ENCODE data around the gene KDSR.

DNA sequence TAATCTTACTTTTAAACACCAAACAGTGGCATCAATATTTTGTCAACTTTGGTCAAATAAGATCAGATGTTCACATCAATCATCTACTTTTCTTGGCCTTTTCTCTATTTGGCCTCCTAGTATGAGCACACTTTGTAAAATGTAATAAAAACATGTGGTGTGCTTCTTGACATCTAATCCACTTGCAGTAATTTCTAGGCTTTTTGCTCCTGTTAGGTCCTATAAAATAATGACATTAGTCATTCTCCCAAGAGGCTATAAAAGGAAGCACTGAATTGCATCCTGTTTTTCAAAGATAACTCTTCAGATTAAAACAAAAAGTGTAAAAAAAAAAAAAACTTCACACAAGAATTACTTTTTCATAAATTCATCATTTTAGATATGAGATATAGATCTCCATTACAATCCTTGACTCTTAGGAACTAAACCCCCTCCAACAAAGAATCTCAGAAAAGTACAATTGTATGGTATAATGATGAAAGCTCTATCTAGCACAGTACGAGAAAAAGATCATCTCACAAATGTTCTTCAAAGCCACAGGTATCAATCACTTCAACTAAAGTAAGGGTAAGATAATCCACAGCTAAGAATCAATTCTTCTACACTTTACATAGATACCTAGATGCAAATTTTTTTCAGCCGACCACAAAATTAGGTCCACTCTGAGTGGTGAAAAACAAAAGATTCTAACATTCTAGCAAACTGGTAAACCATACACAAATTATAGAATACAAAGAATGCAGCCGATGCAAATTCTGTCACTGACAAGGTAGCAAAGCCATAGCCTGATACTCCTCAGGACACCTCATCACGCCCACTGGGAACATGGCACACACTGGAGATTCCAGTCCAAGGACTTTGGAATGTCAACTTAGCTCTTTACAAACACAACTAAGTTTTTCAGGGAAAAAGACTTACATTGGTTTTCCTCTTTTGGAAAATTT, 50.1 kb downstream of the KDSR start:
- TF ChIP-seq POLR2A (IDR thresholded peaks at IDR 0.05), result no peak
- TF ChIP-seq, protein P1, sequence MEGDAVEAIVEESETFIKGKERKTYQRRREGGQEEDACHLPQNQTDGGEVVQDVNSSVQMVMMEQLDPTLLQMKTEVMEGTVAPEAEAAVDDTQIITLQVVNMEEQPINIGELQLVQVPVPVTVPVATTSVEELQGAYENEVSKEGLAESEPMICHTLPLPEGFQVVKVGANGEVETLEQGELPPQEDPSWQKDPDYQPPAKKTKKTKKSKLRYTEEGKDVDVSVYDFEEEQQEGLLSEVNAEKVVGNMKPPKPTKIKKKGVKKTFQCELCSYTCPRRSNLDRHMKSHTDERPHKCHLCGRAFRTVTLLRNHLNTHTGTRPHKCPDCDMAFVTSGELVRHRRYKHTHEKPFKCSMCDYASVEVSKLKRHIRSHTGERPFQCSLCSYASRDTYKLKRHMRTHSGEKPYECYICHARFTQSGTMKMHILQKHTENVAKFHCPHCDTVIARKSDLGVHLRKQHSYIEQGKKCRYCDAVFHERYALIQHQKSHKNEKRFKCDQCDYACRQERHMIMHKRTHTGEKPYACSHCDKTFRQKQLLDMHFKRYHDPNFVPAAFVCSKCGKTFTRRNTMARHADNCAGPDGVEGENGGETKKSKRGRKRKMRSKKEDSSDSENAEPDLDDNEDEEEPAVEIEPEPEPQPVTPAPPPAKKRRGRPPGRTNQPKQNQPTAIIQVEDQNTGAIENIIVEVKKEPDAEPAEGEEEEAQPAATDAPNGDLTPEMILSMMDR (IDR thresholded peaks at IDR 0.05), result no peak
